ENCODE measurements around the gene GSN. TPM values are rescaled to one million over a fixed set of nuclear protein-coding genes. Genes with fewer than 3 reads are reported as not detected.

GSN gene
- total RNA-seq, 4 donors from 2014 or later = 287 to 1,151 (median 926) TPM

GRCh38 chr9:121285835-121286687, 18.1 kb downstream of the GSN start:
- Histone ChIP-seq H3K4me1 (peaks cover 91 to 100% (median 100%) of the 10 kb centered on the region in 3 donors), H3K9me3 (no peaks in the 10 kb centered on the region), H3K4me3 (peak overlapping the region in 2 of 4 donors; percentile 22 to 54), H3K27ac (peak overlapping the region; percentile 94 to 100 (median 96)), H3K27me3 (no peaks in the 10 kb centered on the region), H3K36me3 (no peaks in the 10 kb centered on the region)
- intact Hi-C loops (cut with DNase I) = no loop called here
- DNase-seq = no peak
- 21% methylated on average over 16 to 17 of the region's 18 CpGs for WGBS, 2 donors
- TF ChIP-seq CTCF (IDR thresholded peaks at IDR 0.05) (no peak), POLR2A (IDR thresholded peaks at IDR 0.05) (peak in 1 of 4 donors; percentile 31)

- Histone ChIP-seq H3K4me3 (peak overlapping the region in 2 of 4 donors; percentile 22 to 54), H3K4me1 (peaks cover 85 to 96% (median 95%) of the 10 kb centered on the region in 3 donors)
- 14 to 20% methylated on average over 2 of the region's 2 CpGs for WGBS, 2 donors
Observed at GRCh38 chr9:121286688-121286972, 18.7 kb downstream of the GSN start.

GRCh38 chr9:121286973-121287741, 19.2 kb downstream of the GSN start:
- peak overlapping the region; percentile 94 to 100 (median 96) for H3K27ac ChIP-seq
- no peaks in the 10 kb centered on the region for H3K36me3 ChIP-seq
- no peaks in the 10 kb centered on the region for H3K9me3 ChIP-seq
- intact Hi-C loops (cut with DNase I) = no loop called here
- 9 to 19% methylated on average over 10 of the region's 13 CpGs for WGBS, 2 donors
- TF ChIP-seq CTCF (IDR thresholded peaks at IDR 0.05) (peak in 3 of 6 experiments; percentile 5 to 37 (median 13)), POLR2A (IDR thresholded peaks at IDR 0.05) (peak in 2 of 4 donors; percentile 13 to 22)
- peak; percentile 26 for DNase-seq
- H3K4me1 ChIP-seq = peaks cover 80 to 96% (median 91%) of the 10 kb centered on the region in 3 donors
- H3K4me3 ChIP-seq = peak overlapping the region in 3 of 4 donors; percentile 6 to 54 (median 22)
- no peaks in the 10 kb centered on the region for H3K27me3 ChIP-seq

More at GRCh38 chr9:121286688-121286972, 18.7 kb downstream of the GSN start:
- Histone ChIP-seq H3K36me3 (no peaks in the 10 kb centered on the region), H3K27ac (peak overlapping the region; percentile 94 to 100 (median 96)), H3K9me3 (no peaks in the 10 kb centered on the region), H3K27me3 (no peaks in the 10 kb centered on the region)
- intact Hi-C loops (cut with DNase I) = no loop called here
- DNase-seq = no peak
- no peak for TF ChIP-seq CTCF (IDR thresholded peaks at IDR 0.05)
- TF ChIP-seq POLR2A (IDR thresholded peaks at IDR 0.05) = no peak

GRCh38 chr9:121288673-121289025, 20.7 kb downstream of the GSN start:
- Histone ChIP-seq H3K4me1 (peaks cover 65 to 96% (median 91%) of the 10 kb centered on the region in 3 donors), H3K4me3 (peak overlapping the region in 1 of 4 donors; percentile 44), H3K27ac (peak overlapping the region; percentile 94 to 100 (median 96)), H3K36me3 (no peaks in the 10 kb centered on the region), H3K27me3 (no peaks in the 10 kb centered on the region), H3K9me3 (no peaks in the 10 kb centered on the region)
- TF ChIP-seq CTCF (IDR thresholded peaks at IDR 0.05) (no peak), POLR2A (IDR thresholded peaks at IDR 0.05) (no peak)
- DNase-seq = no peak
- intact Hi-C loops (cut with DNase I) = no loop called here
- 33 to 36% methylated on average over 4 of the region's 4 CpGs for WGBS, 2 donors

Measured in esophagus squamous epithelium (tissue), 5 donors.